GM18520 (cell line): ENCODE data around the gene CAMKK2.
A peak's percentile ranks its signal among the peaks of the same experiment; 100 is the strongest.
"Not testable (repeated sequence)": the region's sequence is repeated elsewhere in the genome, so short reads cannot be mapped to it uniquely, and the experiment has no call there.

Source experiments
- ATAC-seq: cut with Tn5 transposase; IDR thresholded peaks from one replicate; pipeline ENCODE4 v1.9.1; 2021; ENCODE audit not compliant: unreplicated experiment

Gene CAMKK2

DNA sequence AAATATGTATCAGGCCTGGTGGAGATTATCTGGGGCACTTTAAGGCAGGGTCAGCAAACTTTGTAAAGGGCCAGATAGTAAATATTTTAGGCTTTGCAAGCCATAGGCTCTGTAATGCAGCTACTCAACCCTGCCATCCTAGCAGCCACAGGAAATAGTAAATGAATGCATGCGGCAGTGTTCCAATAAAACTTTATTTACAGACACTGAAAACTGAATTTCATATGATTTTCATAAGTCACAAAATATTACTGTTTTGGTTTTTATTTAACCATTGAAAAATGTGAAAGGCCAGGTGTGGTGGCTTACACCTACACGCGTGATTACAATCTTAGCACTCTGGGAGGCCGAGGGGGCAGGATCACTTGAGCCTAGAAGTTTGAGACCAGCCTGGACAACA is 3.2 kb upstream of the CAMKK2 start:
- no peak for ATAC-seq

DNA sequence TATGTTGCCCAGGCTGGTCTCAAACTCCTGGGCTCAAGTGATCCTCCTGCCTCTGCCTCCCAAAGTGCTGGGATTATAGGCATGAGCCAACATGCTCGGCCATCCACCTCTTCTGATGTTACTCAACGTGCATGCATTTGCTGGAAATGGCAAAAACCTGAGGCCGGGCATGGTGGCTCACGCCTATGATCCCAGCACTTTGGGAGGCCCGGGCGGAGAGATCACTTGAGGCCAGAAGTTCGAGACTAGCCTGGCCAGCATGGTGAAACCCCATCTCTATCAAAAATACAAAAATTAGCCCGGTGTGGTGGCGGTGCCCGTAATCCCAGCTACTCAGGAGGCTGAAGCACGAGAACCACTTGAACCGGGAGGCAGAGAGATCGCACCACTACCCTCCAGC is 1.9 kb upstream of the CAMKK2 start:
- ATAC-seq = not testable (repeated sequence)

DNA sequence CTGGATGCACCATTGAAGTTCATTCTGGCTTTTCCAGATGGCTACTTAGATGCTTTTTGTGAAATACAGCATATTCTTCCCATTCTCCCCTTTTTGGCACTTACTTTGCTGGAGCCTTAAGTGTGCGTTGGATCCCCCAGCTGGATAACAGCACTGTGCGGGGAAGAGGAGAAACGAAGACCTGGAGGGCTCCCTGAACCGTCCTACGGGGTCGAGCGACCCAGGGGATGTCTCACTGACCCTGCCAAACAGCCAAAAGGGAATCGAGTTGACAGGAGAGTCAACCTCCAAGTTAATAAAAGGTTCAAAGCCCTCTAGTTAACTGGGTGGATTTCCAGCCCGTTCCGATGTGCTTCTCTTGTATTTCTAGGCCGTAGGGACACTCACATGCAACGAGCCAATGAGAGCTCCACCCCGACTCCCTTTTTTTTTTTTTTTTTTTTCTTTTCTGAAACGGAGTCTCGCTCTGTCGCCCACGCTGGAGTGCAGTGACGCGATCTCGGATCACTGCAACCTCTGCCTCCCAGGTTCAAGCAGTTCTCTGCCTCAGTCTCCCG is 1.0 kb upstream of the CAMKK2 start:
- ATAC-seq = no peak

DNA sequence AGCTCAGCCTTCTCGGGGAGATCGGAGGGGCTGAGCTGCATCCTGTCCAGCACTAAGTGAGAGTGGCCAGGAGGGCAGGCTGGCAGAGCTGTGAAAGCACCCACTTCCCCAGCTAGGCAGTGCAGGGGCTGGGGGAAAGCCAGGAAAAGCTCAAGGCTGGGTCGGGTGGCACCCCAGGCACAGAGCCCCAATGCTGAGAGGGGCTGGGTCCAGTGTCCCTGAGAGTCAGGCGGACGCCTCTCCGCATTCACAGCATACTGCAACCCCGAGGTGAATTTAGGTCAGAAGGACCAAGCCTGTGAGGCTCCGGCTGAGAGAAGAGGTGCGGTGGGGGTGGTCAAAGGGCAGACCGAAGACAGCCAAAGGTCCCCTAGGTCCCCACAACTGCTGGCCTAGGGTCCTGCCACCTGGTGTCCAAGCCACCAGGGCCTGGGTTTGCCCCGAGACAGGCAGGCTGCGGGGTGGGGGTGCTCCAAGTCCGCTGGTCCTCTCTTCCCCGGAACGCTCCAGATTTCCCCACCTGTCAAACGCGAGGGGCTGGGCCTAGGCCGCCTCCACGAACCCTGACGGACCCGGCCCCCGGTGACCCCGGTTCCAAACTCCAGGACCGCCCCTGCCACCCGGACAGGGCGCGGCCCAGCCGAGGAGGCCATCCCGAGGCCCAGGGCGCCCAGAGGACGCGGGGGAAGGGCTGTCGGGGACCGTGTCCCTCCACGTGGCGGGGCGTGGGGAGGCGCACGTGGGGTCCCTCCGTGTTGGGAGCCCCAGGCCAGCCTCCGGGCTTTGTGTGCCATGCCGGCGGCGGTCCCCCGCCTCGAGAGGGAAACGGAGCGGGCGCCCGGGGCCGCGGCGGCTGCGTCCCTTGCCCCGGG is 527 bp downstream of the CAMKK2 start:
- peak; percentile 21 for ATAC-seq

DNA sequence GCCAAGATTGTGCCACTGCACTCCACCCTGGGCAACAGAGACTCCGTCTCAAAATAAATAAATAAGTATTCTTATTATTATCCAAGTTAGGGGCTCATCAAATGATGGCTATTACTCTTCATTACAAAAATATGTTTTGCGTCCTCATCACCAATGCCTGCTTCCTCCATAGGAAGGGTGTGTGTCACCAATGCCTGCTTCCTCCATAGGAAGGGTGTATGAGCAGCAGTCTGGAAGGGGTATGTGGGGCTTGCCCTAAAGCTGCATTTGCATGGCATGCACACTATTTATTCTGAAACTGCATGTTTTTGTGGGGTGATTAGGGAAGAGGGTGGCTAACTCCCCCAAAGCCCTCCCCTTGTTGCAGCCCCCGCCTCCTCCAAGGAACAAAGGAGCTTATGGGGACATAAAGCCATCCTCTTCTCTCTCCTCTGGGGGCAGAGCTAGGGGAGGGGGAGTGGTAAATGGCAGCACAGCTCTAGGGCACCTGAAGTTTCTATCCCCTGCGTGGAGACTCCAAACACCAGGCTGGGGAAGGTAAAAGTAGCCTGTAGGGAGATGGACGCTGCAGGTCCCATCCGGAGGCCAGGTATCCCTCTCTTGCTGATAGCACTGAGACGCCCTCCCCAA is 1.3 kb downstream of the CAMKK2 start:
- no peak for ATAC-seq

DNA sequence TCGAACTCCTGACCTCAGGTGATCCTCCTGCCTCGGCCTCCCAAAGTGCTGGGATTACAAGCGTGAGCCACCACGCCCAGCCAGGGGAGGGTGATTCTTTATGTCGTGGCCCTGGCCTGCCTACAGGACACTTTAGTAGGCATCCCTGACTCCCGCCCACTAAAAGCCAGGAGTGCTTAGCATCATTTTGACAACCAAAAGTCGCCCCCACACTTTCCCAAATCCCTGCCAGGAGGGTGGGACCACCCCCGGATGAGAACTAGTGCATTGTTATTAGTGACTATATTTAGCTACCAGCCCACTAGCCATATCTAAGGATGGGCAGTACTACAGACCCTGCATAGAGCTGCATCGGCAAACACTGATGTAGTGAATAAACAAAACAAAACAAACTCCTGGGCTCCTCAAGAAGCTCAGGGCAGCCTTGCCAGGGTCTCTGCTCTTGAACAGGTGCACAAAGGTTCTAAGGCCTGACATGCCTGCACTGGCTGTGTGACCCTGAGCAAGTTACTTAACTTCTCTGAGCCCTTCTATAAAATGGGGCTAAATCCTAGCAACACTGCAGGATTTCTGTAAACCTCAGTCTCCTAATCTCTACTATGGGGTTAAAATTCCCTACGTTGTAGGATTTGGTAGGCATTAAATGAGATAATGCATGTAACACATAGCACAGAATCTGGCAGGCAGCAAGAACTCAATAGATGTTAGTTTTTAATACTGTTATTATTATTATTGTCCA is 2.2 kb downstream of the CAMKK2 start:
- ATAC-seq = no peak

DNA sequence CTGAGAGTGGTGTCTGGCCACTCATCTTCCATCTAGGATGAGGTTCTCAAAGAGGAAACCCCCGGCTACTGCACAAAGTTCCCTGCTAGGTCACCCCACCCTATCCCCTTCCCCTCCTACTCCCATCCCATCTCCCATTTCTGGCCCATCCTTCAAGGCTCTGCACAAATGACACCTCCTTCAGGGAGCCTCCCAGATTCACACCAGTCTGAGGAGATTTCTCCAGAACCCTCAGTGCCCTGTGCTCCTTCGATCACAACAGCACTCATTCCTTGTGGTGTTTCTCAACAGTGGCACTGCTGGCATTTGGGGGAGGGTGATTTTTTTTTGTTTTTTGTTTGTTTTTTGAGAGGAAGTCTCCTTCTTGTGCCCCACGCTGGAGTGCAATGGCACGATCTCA is 2.9 kb downstream of the CAMKK2 start:
- no peak for ATAC-seq

DNA sequence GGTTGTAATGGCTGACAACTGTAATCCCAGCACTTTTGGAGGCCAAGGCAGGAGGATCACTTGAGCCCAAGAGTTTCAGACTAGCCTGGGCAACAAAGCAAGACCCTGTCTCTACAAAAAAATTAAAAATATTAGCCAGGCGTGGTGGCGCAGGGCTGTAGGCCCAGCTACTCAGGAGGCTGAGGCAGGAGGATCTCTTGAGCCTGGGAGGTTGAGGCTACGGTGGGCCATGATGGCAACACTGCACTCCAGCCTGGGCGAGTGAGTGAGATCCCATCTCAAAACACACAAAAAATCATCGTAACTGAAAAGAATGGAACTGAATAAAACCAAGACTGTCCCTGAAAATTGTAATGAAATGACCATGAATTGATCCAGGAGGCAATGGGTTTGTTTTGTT is 6.1 kb downstream of the CAMKK2 start:
- no peak for ATAC-seq

DNA sequence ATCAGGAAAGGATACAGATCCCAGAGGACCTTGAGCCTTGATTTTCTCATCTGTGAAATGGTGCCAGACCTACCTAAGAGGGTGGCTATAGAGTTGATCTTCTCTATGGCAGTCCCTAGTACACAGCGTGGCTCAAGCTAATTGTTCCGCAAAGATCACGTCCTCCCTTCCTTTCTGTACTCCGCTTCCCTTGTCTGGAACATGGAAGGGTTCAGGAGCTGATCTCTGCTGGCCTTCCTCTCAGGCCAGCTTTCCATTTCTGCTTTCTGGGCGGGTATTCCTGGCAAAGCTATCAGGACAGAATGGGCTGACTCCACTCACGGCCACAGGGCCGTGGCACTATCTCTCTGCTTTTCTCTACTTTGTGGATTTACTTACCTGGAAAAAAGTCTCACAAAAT is 6.5 kb downstream of the CAMKK2 start:
- no peak for ATAC-seq

DNA sequence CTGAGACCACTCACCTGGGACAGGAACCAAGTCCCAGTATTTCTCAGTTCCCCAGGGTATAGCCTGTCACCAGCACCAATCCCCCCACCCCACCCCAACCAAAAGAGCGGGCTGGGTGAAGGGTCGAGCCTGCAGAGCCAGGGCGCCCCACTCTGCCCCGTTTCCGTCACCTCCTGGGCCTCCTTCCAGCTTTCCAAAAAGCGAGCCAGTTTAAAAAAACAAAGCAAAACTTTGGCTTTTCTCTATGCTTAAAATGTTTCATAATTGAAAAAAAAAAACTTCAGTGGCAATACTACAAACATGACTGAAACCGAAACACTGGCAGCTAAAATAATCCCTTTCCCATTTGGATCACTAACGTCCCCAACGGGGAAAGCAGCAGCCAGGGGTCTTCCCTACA is 7.5 kb downstream of the CAMKK2 start:
- ATAC-seq = no peak

DNA sequence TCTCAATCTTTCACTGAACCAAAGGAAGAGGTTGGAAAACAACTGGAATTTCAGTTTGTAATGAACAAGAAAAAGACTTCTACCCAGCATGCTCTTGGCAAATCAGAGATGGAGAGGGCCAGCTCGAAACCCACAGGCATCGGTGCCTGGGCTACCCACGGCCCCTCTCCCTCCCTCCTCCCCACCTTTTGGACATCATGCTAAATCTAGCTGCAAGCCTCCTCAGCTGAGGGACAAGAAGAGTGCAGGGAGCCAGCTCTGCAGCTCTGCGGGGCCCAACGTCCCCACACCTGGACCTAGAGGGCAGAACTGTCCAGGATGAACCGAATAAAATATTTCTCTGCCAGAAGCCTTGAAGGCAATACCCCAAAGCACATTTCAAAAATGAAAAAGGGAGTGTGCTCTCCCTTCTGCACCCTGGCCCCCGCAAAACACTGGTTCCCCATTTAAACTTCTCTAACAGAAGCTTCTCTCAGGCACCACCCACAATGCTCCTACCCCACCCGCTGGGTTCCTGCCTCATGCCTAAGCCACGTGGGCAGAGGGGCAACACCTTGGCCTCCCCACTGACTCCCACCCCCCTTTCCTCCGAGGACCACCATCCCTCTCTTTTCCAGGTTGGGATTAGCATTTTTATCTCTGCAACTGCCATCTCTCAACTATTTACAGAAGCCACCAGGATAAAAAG is 8.2 kb downstream of the CAMKK2 start:
- no peak for ATAC-seq

DNA sequence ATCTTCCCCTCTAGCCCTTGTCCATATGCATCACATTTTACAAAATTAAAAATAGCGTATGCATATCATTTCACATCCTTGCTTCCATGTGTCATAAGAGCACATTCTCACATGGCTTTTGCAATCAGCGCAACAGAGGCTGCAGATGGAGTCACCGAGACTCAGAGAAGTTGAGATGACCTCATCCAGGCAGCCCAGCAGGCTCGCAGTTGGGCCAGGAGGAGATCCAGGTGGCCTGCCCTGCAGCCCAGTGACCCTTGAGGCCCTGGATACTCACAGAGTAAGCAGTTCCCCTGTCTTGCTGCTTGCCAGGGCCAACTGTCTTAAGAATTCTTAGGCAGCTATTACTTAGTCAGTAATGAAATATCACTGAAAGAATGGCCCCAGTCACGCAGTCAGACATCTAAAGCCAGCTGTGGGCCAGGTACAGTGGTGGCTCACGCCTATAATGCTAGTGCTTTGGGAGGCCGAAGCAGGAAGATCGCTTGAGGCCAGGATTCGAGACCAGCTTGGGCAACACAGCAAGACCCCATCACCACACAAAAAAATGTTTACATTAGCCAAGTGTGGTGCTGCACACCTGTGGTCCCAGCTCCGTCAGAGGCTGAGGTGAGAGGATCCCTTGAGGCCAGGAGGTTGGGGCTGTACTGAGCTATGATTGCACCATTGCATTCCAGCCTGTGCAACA is 9.1 kb downstream of the CAMKK2 start:
- ATAC-seq = no peak

DNA sequence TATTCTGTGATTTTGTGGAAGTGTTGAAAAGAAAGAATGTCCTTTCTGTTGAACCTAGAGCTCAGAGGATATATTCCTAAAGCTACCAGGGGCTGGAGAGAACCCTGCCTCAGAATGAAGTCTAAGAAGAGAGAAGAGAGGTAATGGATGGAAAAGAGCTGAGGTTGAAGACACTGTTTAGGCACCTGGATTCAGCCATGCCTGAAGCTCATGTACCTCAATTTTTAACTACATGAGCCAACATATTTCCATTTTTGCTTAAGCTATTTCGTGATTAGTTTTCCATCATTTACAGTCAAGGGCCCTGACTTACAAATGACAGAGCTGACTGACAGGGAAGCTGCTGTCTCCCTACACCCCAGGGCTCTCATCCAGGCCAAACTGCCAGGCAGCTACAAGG is 10.7 kb downstream of the CAMKK2 start:
- no peak for ATAC-seq

DNA sequence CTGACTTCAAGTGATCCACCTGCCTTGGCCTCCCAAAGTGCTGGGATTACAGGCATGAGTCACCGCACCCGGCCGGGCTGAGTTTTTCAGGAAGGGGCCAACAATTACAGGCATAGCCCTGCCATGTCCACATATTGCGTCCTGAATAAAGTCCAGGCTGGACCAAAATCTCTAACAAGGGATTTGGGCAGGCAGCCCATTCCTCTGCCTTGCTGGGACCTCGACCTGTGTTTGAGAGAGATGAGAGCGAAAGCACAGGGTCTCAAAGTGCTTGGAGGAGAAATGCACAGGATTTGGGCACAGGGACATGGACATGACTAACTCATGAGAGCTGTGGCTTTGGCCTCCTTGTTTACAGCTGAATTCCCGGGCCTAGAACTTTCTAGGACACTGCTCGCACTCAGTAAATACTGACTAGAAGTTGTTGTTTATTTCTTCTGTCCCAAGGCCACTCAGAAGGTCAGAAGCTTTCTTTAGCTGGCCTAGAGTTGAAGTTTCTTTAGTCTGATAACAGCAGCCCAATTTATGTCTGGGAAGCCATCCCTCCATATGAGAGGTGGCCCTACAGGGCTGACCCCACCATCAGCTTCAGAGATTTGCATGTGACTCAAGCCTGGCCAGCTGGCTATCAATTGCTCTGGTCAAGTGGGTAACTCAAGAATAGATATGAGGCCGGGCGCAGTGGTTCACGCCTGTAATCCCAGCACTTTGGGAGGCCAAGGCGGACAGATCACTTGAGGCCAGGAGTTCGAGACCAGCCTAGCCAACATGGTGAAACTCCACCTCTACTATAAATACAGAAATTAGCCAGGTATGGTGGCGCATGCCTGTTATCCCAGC is 11.7 kb downstream of the CAMKK2 start:
- ATAC-seq = no peak

DNA sequence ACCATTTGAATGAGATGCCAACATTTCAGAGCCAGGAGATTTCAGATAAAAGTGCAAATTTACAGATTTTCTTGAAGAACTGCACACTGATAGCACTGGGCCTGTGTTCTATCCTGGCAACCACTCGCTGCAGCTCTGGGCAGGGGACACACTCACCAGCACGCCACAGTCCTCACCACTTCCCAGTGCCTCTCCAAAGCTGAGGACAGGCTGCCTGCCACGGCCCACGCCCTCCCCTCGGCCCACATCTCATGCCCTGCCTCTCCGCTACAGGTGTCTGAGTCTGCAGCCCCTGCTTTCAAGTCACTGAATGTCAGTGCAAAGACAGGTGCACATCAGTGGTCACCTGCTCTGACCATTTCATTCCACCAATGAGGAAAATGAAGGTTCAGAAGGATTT is 12.7 kb downstream of the CAMKK2 start:
- no peak for ATAC-seq

DNA sequence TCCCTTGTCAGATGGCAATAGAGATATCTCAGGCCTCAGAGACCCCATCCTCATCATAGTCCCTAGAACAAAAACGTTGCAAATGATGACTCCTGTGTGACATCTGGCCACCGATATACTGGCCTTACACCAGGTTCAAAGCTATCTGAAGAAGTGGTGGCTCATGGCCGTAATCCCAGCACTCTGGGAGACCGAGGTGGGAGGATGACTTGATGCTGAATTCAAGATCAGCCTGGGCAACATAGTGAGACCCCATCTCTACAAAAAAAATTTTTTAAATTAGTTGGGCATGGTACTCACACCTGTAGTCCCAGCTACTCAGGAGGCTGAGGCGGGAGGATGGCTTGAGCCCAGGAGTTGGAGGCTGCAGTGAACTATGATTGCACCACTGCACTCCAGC is 13.1 kb downstream of the CAMKK2 start:
- no peak for ATAC-seq

DNA sequence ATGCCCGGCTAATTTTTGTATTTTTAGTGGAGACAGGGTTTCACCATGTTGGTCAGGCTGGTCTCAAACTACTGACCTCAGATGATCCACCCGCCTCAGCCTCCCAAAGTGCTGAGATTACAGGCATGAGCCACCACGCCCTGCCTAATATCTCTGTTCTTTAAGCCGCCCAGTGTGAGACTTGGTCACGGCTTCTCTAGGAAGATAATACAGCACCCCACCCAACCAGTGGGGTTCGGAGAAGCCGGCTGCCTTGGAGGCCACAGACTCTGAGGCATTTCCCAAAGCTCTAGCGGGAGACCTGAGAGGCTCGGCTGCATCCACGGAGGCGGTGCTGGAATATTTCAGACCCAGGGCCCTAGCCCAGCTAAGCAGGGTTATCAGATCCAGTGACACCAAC is 13.6 kb downstream of the CAMKK2 start:
- ATAC-seq = not testable (repeated sequence)

DNA sequence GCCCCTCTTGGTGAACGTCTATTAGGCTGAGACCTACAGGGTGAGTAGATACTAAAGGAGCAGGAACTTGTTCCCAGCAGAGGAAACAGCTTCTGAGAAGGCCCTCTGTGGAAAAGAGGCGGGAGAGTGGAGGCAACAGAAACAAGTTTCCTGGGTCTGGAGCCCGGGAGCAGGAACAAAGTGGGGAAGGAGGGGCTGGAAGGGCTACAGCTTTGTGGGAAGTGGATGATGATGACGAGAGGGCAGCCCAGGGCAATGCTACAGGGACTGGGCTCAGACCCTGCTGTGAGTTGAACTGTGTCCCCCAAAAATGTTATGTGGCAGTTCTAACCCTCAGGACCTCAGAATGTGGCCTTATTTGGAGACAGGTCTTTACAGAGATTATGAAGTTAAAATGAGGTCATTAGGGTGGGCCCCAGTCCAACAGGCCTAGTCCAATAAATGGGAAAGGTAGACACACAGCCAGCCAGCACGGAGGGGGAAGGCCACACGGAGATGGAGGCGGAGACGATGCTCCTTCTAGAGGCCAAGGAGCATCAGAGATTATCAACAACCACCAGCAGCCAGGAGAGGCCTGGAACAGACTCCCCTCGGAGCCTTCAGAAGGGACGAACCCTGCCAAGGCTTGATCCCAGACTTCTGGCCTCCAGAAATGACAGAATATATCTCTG is 14.3 kb downstream of the CAMKK2 start:
- ATAC-seq = no peak

DNA sequence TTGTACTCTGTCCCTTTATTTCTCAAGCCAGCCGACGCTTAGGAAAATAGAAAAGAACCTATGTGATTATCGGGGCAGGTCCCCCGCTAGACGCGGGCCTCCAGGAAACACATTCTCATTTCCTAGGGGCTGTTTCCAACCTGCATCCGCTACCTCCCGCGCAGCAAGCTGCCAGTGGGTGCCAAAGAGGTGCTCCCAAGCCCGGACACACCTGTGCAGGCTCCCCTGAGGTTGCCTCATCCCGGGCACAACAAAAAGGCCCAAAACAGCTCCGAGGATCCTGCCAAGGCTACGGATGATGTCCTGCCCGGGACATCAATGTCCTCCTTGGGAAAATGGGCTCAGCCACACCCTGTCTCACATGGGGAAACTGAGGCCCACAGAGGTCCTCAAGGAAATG is 15.4 kb downstream of the CAMKK2 start:
- ATAC-seq = not testable (repeated sequence)
